ENCODE measurements around the gene SLC23A1. TPM values are rescaled to one million over a fixed set of nuclear protein-coding genes. Genes with fewer than 3 reads are reported as not detected.

The SLC23A1 gene
- total and polyA plus RNA-seq, 2 of the 13 experiments (the other 11 are each of a cell fraction or from before 2014, with no cell fraction given): 6.0 to 6.6 TPM

GRCh38 chr5:139385061-139386049 lies 2.3 kb upstream of the SLC23A1 start (continued):
- TF ChIP-seq PATZ1 (CRISPR knock-in tag; IDR thresholded peaks at IDR 0.05) (peak; percentile 67), ZNF775 (CRISPR knock-in tag; IDR thresholded peaks at IDR 0.05; ENCODE audit: borderline replicate concordance) (no peak), HMG20A (CRISPR knock-in tag; IDR thresholded peaks at IDR 0.05; ENCODE audit: borderline replicate concordance) (no peak), SNAPC2 (CRISPR knock-in tag; IDR thresholded peaks at IDR 0.05) (no peak), IRX3 (CRISPR knock-in tag; IDR thresholded peaks at IDR 0.05; ENCODE audit: borderline replicate concordance, low read depth) (no peak), FOXA1 (IDR thresholded peaks at IDR 0.05) (no peak), FOXA1 (CRISPR knock-in tag; IDR thresholded peaks at IDR 0.05) (no peak), ZKSCAN1 (IDR thresholded peaks at IDR 0.05; ENCODE audit: low read length) (no peak), ZNF432 (CRISPR knock-in tag; IDR thresholded peaks at IDR 0.05; ENCODE audit: borderline replicate concordance) (no peak), DNMT3B (CRISPR knock-in tag; conservative IDR thresholded peaks at IDR 0.05) (no peak), ZKSCAN5 (CRISPR knock-in tag; IDR thresholded peaks at IDR 0.05) (no peak), ZNF17 (CRISPR knock-in tag; IDR thresholded peaks at IDR 0.05) (no peak), KLF6 (CRISPR knock-in tag; IDR thresholded peaks at IDR 0.05) (no peak), HMGXB3 (CRISPR knock-in tag; IDR thresholded peaks at IDR 0.05; ENCODE audit: borderline replicate concordance) (peak; percentile 26; the same call in 1 of the 2 replicates), BRF2 (CRISPR knock-in tag; IDR thresholded peaks at IDR 0.05) (no peak), ZNF101 (CRISPR knock-in tag; IDR thresholded peaks at IDR 0.05; ENCODE audit: borderline replicate concordance, low read depth) (no peak), SALL2 (CRISPR knock-in tag; IDR thresholded peaks at IDR 0.05) (no peak), GTF3A (CRISPR knock-in tag; conservative IDR thresholded peaks at IDR 0.05) (no peak), ZNF335 (CRISPR knock-in tag; IDR thresholded peaks at IDR 0.05) (no peak), EED (CRISPR knock-in tag; IDR thresholded peaks at IDR 0.05) (no peak), EP300 (IDR thresholded peaks at IDR 0.05; ENCODE audit: low read depth in 2 of 2, low read length in 2 of 2) (no peak), EP300 (CRISPR knock-in tag; IDR thresholded peaks at IDR 0.05; ENCODE audit: borderline replicate concordance) (no peak)

Data from HepG2 (cell line).